ENCODE data around the gene TRIAP1.
A peak's percentile ranks its signal among the peaks of the same experiment; 100 is the strongest.

Gene TRIAP1

GRCh38 chr12:120429368-120429767 is 16.8 kb downstream of the TRIAP1 start:
- no peak for DNase-seq (ENCODE audit: low read depth)

- no peak for DNase-seq (ENCODE audit: low read depth)
These were observed 17.5 kb downstream of the TRIAP1 start for GRCh38 chr12:120428597-120429229.

GRCh38 chr12:120425797-120426196 is 20.4 kb downstream of the TRIAP1 start:
- no peak for DNase-seq (ENCODE audit: low read depth)

GRCh38 chr12:120422892-120423456 is 23.2 kb downstream of the TRIAP1 start:
- DNase-seq (ENCODE audit: low read depth), result no peak

- no peak for DNase-seq (ENCODE audit: low read depth)
These were observed 24.5 kb downstream of the TRIAP1 start for GRCh38 chr12:120421701-120422100.

- DNase-seq (ENCODE audit: low read depth), result no peak
These were observed 28.1 kb downstream of the TRIAP1 start for GRCh38 chr12:120417917-120418580.

GRCh38 chr12:120416490-120417216 is 29.5 kb downstream of the TRIAP1 start:
- DNase-seq (ENCODE audit: low read depth), result no peak

GRCh38 chr12:120413901-120414695 is 32.1 kb downstream of the TRIAP1 start:
- no peak for DNase-seq (ENCODE audit: low read depth)

- no peak for DNase-seq (ENCODE audit: low read depth)
These were observed 33.8 kb downstream of the TRIAP1 start for GRCh38 chr12:120412421-120412820.

- DNase-seq (ENCODE audit: low read depth), result no peak
These were observed 37.4 kb downstream of the TRIAP1 start for GRCh38 chr12:120408771-120409170.

GRCh38 chr12:120406553-120406952 is 39.6 kb downstream of the TRIAP1 start:
- DNase-seq (ENCODE audit: low read depth), result no peak

- DNase-seq (ENCODE audit: low read depth), result no peak
These were observed 40.1 kb downstream of the TRIAP1 start for GRCh38 chr12:120406069-120406468.

- no peak for DNase-seq (ENCODE audit: low read depth)
These were observed 41.9 kb downstream of the TRIAP1 start for GRCh38 chr12:120404271-120404670.

GRCh38 chr12:120403869-120404268 is 42.3 kb downstream of the TRIAP1 start:
- DNase-seq (ENCODE audit: low read depth), result no peak

- DNase-seq (ENCODE audit: low read depth), result no peak
These were observed 44.0 kb downstream of the TRIAP1 start for GRCh38 chr12:120402217-120402616.

GRCh38 chr12:120399531-120399930 is 46.7 kb downstream of the TRIAP1 start:
- peak; percentile 59 for DNase-seq (ENCODE audit: low read depth)

- DNase-seq (ENCODE audit: low read depth), result no peak
These were observed 48.2 kb downstream of the TRIAP1 start for GRCh38 chr12:120397824-120398540.

GRCh38 chr12:120394483-120395367 is 51.5 kb downstream of the TRIAP1 start:
- DNase-seq (ENCODE audit: low read depth), result no peak

Measured in HS-5 (cell line).